ENCODE results near the gene METTL9.
"Not testable (repeated sequence)": the region's sequence is repeated elsewhere in the genome, so short reads cannot be mapped to it uniquely, and the experiment has no call there.

The METTL9 gene

DNA sequence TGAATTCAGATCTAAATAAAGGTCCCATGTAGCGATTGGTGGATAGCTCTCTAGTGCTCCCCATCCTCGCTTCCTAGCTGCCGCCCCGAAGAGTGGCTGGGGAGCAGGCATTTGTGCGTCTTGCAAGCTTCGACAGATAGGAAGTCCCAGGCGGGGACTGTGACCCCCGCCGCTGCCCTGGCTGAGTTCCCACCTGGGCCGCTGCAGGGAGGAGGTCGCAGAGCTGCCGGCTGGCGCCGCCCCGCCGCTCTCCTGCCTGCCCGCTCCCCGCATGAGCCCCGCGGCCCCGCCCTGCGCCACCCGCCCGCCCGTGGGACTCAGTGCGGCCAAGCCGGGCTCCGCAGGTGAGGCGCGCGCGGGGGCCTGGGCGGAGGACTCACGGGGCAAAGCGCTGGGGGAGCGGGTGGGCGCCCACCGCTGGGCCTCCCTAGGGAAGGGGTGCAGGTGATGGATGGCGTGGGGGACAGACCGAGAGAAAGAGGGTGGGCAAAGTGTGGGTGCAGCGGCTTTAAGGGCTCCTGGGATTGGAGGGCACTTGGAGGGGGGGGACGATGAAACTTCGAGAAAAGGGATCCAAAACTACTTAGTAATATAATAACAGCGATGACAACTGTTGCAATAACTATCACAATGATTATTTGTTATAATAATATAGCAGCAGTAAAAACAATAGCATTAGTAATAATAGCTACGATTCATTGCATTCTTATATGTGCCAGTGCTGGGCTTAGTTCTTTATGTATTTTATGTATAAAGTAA is 64.7 kb downstream of the METTL9 start, which contains the start of gene OTOA:
OTOA (plus strand) TSS at position 80 of the 759 bp plus-strand sequence. CDS start 14,547 bp downstream, outside the sequence.
- peak; percentile 20 for DNase-seq (ENCODE audit: low spot score)

- no peak for DNase-seq (ENCODE audit: low spot score)
These were observed 65.6 kb downstream of the METTL9 start for GRCh38 chr16:21664801-21665492.

- DNase-seq (ENCODE audit: low spot score) = no peak
These were observed 67.4 kb downstream of the METTL9 start for GRCh38 chr16:21666772-21667171.

DNA sequence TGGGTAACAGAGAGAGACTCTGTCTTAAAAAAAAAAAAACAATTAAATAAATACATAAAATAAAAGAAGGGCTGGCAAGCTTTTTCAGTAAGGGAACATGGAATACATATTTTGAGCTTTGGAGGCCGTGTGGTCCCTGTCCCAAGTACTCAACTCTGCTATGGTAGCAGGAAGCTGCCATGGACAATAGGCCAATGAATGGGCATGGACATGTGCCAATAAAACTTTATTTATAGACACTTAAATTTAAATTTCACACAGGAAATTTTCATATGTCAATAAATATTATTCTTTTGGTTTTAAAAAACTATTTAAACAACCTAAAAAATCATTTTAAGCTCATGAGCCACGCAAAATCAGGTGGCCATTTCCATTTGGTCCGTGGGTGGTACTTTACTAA is 68.2 kb downstream of the METTL9 start:
- no peak for DNase-seq (ENCODE audit: low spot score)

- no peak for DNase-seq (ENCODE audit: low spot score)
These were observed 74.1 kb downstream of the METTL9 start for GRCh38 chr16:21673469-21673868.

GRCh38 chr16:21674456-21674855 is 75.1 kb downstream of the METTL9 start:
- not testable (repeated sequence) for DNase-seq (ENCODE audit: low spot score)

- DNase-seq (ENCODE audit: low spot score) = not testable (repeated sequence)
These were observed 81.3 kb downstream of the METTL9 start for GRCh38 chr16:21680714-21681113.

GRCh38 chr16:21683184-21683583 is 83.8 kb downstream of the METTL9 start:
- no peak for DNase-seq (ENCODE audit: low spot score)

DNA sequence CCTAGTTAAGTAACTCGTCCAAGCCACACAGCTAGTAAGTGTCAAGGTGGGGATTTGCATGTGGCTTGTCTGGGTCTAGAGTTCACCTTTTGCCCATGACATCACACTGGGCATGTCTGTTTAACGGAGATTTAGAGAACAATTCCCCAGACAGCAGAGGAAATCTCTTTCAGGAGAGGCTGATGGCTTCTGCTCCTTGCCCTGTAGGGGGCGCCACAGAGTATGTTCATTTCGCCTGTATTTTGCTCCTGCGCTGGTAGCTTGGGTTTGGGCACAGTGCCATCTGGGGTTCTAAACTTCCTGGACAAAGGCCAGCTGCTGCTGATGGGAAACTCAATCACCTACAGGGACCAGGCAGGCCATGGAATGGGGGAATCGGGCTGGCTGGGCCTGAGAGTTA is 84.8 kb downstream of the METTL9 start:
- no peak for DNase-seq (ENCODE audit: low spot score)

DNA sequence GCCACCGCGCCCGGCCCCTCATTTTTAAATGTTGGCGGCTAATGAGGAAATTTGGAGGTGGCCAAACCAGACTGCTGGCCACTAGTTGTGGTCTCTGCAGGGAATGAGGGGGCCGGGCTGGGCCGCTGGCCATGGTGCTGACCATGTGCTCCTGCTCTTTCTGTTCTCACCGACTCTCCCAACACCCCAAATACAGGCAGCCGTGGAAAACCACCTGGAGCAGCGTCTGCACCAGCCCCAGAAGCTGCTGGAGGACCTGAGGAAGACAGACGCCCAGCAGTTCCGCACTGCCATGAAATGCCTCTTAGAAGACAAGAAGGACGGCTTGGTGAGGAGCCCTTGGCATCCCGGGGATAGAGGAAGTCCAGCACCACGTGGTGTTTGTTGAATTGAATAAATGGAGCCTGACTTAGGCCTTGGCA is 85.7 kb downstream of the METTL9 start:
- DNase-seq (ENCODE audit: low spot score) = no peak

GRCh38 chr16:21689107-21689506 is 89.7 kb downstream of the METTL9 start:
- DNase-seq (ENCODE audit: low spot score) = no peak

- DNase-seq (ENCODE audit: low spot score) = not testable (repeated sequence)
These were observed 91.6 kb downstream of the METTL9 start for GRCh38 chr16:21690967-21691366.

DNA sequence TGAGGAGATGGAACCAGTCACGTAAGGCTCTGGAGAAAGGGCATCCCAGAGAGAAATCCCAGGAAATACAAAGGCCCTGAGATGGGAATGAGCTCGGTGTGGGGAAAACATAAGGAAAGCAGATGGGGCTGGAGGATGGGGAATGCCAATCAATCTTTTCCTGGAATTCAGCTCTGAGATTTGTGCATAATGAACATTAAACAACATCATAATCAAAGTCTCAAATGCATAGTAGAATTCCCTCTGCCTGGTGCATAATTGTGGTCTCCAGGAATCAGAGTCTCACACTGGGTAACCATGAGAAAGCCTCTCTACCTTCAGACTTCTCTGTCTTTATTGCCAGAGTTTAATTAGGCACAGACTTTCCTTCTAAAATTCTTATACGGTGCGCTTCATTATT is 95.2 kb downstream of the METTL9 start:
- no peak for DNase-seq (ENCODE audit: low spot score)

DNA sequence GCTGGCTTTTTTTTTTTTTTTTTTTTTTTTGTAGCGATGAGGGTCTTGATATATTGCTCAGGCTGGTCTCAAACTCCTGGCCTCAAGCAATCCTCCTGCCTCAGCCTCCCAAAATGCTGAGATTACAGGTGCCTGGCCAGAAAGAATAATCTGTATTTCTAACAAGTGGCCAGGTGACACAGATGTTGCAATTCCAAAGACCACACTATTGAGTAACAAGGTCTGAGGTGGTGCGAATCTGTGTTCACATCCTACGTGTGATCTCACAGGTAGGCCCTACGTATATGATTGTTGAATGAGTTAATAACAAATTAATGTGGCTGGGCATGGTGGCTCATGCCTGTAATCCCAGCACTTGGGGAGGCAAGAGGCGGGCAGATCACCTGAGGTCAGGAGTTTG is 97.7 kb downstream of the METTL9 start:
- no peak for DNase-seq (ENCODE audit: low spot score)

DNA sequence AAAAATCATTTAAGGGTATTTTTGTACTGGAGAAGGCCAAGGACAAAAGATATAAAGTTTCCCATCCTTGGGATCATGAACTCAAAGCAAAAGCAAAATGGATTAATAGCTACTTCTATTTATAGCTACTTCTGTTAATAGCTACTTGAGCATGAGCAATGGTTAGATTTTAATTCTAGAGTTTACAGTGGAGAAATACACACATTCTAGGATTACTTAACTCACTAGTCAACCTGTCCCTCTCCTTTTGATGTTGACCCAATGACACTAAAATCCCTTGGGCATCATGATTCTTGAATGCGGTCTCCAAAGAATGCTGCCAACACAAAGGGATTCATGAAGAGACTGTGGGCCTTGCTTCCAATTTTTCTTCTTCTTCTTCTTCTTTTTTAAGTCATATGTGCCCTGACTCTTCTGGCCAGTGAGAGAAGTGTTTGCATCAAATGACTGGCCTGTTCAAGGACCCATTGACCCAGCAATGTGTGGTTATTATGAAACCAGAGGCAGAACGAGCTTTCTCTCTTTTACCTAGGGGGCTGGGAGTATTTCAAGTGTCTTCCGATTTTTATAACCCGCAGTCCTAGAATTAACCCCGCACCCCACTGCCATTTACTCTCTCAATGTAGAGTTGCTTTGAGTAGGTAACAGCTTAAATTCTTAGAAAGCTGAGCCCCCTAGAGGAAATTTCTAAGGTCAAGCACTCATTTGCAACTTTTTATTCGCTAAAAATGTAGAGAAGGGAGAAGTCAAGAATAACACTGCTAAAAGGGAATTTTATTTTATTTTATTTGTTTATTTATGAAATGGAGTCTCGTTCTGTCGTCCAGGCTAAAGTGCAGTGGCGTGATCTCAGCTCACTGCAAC is 99.0 kb downstream of the METTL9 start:
- DNase-seq (ENCODE audit: low spot score) = no peak

GRCh38 chr16:21701271-21701670 is 101.9 kb downstream of the METTL9 start:
- no peak for DNase-seq (ENCODE audit: low spot score)

- no peak for DNase-seq (ENCODE audit: low spot score)
These were observed 102.9 kb downstream of the METTL9 start for GRCh38 chr16:21702276-21702675.

DNA sequence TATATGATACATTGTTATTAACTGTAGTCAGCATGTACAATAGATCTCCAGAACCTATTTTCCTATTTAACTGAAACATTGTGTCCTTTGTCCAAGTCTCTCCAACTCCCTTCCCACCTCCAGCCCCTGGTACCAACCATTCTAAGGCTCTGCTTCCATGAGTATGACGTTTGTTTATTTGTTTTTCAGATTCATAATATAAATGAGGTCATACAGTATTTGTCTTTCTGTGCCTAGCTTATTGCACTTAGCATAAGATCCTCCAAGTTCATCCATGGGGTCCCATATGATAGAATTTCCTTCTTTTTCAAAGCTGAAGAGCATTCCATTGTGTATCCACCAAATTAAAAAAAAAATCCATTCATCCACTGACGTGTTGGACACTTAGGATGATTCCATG is 103.8 kb downstream of the METTL9 start:
- DNase-seq (ENCODE audit: low spot score) = no peak

DNA sequence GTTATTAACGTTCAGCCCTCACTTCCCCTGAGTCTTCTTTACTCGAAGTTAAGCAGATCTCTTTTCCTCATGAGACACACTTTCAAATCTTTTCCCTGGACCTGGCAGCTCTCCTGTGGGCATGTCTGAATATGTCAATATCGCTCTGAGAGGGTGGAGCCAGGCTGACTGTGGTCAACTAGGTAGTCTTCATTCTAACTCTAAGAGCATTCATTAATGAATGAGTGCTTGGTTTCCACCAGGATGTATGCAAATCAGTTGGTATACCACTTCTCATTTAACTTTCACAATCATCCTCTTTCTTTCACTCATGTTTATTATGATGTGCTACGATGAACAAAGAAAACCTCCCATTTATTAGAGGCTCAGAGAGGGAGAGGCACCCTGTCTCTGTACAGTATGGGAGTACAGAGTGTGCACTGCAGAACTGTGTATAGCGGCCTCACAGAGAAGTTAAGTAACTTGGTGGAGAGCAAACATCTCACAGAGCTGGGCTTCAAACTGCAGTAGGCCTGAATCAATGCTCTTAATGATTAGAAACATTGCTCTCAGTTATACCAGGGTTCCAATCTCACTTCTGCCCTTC is 104.3 kb downstream of the METTL9 start:
- no peak for DNase-seq (ENCODE audit: low spot score)

DNA sequence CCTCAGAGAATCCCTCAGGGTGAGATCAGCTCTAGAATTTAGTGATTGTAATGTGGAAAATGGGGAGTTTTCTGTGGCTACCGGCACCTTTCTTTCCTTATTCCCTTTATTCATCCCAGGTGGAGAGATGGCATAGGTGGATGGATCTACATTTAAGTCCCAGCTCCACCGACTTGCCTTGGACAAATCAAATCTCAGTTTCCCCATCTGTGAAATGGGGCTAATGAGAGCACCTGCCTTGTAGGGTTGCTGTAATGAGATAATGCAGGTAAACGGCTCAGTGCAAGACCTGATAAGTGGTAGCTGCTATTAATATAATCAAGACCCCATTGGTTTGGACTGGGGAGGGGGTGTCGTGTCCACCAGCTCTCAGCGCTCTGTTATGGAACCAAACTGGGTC is 104.9 kb downstream of the METTL9 start:
- DNase-seq (ENCODE audit: low spot score) = no peak

GRCh38 chr16:21704733-21705132 is 105.4 kb downstream of the METTL9 start:
- no peak for DNase-seq (ENCODE audit: low spot score)
